ENCODE results near the gene ARHGAP24. TPM values are rescaled to one million over a fixed set of nuclear protein-coding genes. Genes with fewer than 3 reads are reported as not detected.
"Not testable (repeated sequence)": the region's sequence is repeated elsewhere in the genome, so short reads cannot be mapped to it uniquely, and the experiment has no call there.

Gene ARHGAP24
- total RNA-seq, 1 experiment from 2014 or later: 6.3 TPM

DNA sequence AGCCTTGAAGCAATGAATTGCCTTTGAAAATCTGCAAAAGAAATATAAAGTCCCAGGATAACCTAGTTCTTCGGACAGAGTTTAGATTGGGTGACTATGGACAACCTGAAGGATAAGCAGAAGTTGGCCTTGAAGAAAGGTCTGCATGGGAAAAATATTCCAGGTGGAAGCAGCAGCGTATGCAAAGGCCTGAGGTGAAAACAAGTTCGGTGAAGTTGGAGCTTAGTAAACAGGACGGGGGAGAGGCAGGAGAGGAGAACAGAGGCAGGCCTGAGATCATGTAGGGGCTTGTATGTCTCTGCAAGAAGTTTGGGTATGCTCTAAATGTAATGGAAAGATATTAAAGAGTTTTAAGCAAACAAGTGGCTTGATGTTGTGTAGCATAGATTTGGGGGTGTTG, 176.0 kb downstream of the ARHGAP24 start:
- no peak for DNase-seq (ENCODE audit: low spot score)

DNA sequence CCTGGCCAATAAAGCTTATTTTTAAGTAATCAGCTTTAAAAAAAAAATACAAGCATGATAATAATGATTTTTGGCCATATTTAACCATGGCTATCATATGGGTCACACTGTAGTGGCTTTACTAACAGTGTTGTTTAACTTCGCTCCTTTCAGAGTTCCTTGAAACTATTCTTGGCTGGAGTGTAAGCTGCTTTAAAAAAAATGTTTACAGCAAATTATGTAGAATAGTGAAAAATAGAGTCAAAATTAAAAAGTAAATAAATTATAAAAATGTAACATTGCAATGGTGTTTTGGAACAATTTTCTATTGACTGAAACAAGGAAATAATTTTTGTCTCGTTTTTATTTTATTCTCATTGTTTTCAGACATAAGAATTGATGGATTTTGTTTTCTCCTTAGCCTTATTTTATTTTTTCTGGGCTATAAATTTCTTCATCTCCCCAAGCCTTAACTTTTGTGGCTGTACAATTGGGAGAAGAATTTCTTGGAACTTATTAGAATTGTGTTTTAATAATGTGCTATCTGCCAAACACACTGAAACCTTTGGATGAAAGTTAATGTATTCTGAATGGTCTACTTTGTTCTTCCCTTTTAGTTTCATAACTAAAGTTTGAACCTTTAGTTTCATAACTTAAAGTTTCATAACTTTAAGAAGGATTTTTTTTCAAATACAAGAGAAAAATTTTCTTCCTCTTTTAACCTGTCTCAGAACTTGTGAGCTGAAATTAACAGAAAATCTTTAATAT, 182.0 kb downstream of the ARHGAP24 start:
- DNase-seq (ENCODE audit: low spot score): no peak

DNA sequence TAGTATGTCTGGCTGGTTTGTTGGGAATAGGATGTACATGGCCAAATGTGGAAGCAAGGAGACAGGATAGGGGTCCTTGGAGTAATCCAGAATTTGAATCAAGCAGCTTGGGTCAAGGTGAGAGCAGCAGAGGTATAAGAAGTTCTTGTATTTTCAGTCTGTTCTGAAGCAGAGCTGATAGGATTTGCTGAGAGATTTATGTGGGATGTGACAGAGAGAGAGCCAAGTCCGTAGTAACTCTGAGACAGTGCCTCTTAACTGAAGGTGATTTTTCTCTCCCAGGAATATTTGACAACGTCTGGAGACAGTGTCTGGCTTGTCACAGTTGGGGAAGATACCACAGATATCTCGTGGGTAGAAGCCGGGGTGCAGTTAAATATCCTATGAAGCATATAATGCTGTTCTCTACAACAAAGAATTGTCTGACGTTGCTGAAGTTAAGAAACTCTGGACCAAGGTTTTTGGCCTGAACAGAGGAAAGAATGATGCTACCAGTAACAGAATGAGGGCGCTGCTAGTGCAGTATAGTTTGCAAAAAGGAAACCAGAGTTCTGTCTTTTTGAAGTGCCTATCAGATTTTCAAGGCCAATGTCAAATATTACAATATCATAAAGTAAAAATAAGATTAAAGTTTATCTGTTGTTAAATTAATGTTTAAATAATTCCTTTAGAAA, 184.0 kb downstream of the ARHGAP24 start:
- DNase-seq (ENCODE audit: low spot score): no peak

DNA sequence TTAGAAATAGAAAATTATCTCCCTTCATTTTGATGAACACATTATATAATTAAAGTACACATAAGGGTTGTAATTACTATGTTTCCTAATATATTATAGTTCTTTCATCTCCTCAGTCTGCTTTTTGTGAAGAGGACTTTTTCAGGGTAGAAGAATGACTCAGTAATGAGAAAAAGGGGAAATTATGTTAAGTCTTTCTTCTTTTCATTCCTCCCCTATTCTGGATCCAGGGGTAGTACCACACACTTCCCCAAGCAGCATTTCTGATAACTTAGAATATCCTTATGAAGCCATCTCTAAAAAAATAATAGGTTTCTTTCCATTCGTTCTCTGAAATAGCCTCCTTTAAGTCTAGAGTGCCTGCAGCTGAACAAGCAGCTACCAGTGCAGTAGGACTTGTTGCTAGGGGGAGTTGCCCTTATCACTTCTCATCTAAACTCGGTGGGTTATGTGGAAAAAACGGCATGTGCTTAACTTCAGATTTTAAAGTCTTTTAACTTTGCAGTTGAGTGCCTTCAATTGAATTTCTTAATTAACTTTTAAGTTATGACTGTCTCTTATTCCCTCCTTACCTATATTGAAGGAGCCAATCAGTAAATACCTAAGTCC, 184.8 kb downstream of the ARHGAP24 start:
- no peak for DNase-seq (ENCODE audit: low spot score)

DNA sequence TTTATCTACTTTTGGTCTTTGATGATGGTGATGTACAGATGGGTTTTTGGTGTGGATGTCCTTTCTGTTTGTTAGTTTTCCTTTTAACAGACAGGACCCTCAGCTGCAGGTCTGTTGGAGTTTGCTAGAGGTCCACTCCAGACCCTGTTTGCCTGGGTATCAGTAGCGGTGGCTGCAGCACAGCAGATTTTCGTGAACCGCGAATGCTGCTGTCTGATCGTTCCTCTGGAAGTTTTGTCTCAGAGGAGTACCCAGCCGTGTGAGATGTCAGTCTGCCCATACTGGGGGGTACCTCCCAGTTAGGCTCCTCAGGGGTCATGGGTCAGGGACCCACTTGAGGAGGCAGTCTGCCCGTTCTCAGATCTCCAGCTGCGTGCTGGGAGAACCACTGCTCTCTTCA, 191.7 kb downstream of the ARHGAP24 start:
- DNase-seq (ENCODE audit: low spot score): not testable (repeated sequence)

DNA sequence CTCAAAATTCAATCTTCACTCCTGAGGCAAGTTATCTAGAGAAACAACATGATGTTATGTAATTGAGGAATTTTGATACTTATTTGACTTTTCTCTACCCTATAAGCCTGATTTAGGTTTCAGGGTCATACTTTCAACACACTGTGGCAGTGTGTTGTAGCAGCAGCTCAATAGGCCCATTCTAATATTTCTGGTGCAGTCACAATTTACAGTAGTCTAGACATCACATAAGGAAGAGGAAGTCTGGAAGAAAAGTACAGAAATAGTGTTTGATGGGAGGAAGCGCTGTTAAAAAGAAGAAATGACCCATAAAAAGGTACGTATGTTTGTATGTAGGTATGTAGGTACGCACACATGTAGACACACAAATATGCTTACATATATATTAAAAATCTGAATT, 194.3 kb downstream of the ARHGAP24 start:
- DNase-seq (ENCODE audit: low spot score): no peak

DNA sequence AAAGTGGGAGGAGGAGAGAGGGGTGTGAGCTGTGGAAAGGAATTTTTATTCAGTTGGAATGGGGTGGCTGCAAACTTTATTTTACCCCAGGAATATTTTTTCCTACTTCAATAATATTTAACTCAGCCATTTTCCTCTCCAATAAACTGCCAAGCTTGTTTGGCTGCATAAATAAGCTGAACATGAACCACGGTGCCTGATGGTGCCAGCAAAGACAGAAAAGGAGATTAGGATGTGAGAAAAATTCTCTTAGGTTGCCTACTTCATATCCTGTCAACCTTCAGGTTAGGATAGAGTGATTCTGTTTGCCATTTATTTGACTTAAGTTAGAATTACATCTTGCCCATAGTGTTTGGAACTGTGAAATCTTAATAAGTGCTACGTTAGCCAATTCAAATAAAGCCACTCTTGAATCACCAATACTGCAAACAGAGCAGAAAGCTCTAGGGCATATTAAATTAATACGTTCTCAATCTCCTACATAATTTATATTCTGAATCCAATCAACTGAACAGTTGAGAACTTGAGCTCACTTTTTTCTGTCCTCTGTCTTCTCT, 195.1 kb downstream of the ARHGAP24 start:
- no peak for DNase-seq (ENCODE audit: low spot score)

DNA sequence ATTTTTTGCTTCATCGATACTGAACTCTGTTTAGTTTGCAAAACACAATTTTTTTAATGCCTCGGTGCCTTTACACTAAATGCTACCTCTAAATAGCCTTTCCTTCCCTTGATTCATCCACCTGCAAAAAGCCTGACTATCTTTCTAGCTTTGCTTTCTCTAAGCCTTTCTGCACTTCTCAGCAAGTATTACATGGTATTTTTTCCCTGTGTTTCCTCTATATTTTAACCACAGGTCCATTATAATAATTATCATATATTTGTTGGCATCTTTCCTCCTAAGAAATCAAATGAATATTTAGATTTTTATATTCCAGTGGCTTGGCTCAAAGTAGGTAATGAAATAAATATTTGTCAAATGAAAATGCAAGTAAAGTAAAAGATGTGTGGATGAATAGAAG, 196.2 kb downstream of the ARHGAP24 start:
- no peak for DNase-seq (ENCODE audit: low spot score)

DNA sequence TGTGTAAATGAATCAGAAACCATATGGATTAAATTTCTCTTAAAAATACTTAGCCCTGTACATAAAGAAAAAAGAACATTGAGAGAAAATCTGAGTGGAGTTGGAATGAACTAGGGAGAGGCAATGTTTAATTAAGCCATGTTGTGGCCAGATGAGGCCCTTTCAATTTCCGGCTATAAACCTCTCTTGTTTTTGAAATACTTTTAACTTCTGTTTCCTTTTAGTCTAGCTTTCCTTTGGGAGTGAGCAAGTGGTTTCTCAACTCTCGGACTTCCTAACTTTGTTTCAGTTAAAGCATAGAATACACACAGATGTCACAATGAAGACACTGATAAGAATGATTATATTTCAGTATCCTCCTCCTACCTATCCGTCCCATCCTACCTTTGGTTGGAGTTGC, 197.2 kb downstream of the ARHGAP24 start:
- no peak for DNase-seq (ENCODE audit: low spot score)

DNA sequence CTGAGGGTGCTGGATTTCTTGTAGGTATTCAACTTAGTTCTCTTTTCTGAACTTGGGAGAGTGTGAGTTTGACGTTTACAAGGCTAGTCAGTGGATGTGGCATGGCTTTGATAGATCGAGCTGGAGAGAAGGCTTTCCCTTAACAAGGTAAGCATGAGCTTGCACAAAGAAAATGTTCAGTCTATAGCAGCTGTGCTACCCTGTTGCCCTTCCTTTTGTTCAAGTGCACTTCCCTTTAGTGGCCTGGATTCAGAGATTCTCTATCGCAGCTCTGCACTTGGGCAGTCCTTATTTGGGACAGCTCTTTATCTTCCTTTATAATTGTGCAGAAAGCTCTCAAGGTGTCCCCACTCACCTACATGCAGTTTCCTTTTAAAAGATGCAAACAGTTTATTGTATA, 198.0 kb downstream of the ARHGAP24 start:
- DNase-seq (ENCODE audit: low spot score): no peak

DNA sequence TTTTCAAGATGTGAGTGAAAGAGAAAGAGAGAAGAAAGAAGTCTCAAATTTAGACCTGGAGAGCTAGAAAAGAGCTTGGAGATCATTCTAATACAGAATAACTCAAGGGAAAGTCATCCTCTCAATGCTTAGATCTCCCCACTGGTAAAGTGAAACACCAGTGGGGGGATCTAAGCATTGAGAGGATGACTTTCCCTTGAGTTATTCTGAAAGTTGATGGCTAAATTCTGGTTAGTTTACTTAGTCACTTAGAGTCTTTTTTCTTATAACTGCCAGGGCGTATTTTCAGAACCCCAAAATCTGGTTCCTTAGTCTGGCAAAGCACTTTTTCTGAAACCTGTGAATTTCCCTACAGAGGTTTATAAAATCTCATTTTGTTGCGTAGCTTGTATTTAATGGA, 198.6 kb downstream of the ARHGAP24 start:
- no peak for DNase-seq (ENCODE audit: low spot score)

DNA sequence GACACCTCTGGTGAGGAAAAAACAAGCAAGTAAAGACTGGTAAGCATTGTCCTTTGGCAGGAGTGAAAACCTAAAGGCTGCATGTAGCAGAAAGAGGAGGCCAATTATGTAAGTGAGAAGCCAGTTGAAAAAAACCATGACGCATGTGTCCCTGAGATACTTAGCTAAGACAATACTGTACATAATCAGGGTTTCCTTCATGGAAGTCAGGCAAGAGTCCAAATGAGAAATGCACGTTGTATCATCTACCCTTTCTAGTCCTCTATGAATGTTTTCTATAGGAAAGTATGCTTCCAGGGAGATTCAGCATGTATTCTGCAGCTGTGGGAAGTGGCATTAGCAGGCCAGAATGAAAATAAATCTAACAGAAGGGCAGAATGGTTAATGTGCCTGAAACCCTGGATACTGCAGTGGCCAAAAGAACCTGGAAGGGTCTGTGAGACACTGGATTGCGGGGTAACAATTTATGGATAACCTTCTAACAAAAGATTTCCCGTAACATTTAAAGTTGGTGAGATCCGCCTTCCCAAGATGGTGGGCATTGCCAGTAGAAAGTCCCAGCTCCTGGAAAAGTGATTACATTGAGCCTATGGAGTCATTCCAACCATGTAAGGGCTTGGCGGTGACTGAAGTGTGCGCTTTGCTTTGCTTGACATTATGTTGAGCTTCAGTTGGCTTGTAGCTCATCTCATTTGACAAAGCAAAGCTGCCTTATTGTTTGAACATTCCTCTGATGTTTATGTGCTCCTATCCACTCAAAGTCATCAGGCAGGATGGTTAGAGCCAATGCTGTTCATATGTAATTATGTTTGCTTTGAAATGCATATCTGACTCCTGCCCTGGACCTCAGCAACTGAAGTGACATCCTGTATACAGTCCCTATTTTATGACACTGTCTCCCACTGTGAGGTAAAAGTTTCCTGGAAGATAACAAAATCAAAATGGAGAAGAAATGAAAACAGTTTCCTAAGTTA, 200.4 kb downstream of the ARHGAP24 start:
- DNase-seq (ENCODE audit: low spot score): no peak

DNA sequence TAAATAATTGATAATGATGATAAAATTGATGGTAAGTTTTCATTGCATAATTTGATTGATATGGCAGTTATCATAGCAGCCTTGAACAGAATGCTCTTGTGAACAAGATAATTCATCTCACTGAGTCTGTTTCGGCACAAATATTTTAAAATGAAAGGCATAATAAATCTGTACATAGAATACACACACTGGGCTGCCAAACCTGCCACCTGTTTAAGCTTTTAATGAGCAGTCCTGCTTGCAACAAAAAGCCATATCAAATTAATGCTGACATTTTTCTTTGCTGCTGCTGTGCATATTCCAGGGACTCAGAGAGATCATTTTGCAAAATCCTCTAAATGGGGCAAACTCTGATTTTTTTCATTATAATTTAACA, 201.1 kb downstream of the ARHGAP24 start:
- DNase-seq (ENCODE audit: low spot score): no peak

DNA sequence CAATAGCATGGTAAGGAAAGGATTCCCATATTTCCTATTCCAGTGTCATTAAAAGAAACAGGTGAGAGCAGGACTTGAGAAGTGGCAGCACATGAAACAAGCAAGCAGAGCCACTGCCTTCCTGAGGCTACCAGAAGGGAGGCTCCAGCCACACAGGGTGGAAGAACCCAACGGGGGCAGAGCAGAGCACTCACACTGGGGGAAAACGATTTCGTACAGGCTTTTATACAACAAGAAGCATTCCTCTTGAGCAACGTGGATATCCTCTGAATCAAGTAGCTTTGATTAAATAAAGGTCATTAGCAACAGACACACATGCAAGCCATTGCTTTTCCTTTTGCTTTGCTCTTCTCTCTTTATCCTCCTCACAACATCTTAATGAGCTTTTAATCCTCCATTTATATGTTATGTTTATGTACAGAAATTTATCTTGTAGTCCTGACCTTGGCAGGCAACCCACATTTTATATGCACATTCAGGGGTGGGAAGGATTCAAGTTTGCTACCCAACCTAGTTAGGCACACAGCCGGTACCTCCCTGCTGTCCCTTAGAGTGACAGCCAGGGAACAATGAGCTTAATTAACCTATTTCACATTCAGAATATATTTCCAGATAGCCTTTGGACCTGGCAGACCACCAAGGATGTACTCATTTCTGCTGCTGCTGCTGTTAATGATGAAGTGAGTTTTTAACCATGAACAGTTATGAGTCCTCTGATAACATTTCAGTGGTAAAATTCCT, 202.1 kb downstream of the ARHGAP24 start:
- DNase-seq (ENCODE audit: low spot score): no peak

DNA sequence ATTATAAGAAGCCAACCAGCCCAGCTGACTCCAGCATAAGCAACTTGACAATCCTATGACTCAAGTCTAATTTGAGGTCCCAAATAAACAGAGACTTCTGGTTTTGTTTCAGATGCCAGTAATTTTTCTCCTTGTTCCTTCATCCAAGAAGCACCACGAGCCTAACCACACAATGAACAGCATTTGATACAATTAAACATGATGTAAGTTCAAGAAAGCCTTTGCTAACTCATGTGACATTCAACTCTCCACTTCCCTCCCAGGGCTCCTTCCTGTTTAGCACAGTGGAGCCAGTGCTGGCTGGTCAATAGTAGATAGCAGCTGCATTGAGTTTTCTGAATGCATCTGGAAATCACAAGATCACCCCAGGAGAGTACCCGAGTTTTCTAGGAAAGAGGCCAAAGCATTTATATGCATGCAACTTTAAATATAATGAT, 206.3 kb downstream of the ARHGAP24 start:
- peak; percentile 97 for DNase-seq (ENCODE audit: low spot score)

DNA sequence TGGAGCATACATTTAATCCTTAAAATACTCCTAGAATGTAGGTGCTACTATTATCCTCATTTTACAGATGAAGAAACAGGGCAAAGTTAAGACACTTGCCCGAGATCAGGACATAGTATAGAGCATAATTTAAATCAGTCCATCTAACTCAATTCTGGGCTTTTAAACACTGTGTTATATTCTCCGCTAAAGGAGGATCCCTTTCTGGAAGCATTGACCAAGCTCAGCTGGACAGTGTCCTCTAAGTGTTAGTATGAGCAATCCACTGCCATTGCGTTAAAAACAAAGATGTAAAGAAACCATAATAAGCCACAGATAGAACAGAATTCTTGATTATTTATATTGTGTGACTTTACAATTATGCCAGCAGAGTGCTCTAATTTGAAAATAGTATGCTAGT, 207.0 kb downstream of the ARHGAP24 start:
- no peak for DNase-seq (ENCODE audit: low spot score)

DNA sequence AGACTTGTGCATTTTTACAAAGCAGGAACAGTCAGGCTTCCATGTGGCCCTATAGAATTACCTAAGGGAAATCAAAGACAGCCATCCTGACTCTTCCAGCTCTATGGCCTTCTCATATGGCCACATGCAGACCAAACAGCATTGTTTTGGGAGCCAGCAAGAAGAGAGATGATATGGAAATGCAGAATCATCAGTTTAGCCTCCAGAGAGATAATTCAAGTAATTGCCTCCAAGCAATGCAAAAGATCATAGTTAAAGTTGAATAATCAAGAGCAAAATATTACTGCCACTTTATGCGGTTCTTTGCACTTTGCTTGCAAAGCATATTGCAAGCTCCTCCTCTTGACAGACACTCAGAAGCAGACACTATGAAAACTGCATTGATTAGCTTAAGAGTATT, 207.4 kb downstream of the ARHGAP24 start:
- DNase-seq (ENCODE audit: low spot score): no peak

DNA sequence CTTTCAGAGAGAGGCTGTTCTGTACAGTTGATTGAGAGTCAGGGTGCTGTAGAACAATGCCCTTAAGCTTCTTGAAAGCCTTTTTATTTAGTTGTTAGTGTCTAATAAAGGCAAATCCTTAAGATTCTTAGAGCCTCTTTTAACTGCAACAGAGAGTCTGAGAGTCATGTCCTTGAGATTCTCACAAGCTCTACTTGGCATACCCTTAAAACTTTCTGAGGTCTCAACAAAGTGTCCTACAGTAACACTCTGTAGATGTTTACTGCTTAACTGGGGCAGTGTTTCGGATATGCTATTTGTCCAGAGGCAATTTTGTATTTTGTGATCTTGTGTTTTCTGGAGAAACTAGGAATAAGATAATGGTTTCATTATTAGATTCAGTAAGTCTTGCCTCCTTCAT, 209.7 kb downstream of the ARHGAP24 start:
- no peak for DNase-seq (ENCODE audit: low spot score)

DNA sequence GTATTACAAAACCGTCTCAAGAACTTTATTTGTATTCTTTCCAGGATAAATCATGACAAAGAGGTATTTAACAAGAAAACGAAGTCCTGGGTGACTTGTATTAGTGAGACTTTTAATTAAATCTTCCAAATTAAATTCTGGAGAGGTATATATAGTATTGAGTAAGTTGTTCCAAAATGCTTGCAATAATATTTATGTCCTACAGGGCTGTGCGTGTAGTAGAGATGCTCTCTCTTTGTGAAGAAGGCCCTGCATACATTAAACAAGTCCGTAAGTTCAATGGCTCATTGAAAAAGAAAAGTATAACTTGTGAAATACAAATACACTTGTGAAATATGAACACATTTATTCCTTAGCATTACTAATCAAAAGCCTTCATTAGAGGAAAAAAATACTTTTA, 211.4 kb downstream of the ARHGAP24 start:
- no peak for DNase-seq (ENCODE audit: low spot score)

DNA sequence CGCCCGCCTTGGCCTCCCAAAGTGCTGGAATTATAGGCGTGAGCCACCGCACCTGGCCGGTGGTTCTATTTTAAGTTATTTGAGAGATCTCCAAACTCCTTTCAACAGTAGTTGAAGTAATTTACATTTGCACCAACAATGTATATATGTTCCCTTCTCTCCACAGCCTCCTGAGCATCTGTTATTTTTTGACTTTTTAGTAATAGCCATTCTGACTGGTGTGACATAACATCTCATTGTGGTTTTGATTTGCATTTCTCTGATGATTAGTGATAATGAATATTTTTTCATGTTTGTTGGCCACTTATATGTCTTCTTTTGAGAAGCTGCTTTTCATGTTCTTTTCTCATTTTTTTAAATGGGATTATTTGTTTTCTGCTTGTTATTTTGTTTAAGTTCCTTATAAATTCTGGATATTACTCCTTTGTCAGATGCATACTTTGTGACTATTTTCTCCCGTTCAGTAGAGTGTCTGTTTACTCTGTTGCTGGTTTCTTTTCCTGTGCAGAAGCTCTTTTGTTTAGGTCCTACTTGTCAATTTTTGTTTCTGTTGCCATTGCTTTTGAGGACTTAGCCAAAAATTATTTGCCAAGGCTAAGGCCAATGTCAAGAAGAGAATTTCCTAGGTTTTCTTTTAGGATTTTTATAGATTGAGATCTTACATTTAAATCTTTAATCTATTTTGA, 213.2 kb downstream of the ARHGAP24 start:
- DNase-seq (ENCODE audit: low spot score): no peak
